H1 (cell line): ENCODE results near the gene TNFSF11. TPM values are rescaled to one million over a fixed set of nuclear protein-coding genes. Genes with fewer than 3 reads are reported as not detected.

Experiments
- BRCA1 ChIP-seq: IDR thresholded peaks from 2 replicates; pipeline ENCODE4 v1.6.1; 2012; ENCODE audit warnings: low read depth, low read length, improper control_type of control experiment
- CEBPB ChIP-seq: IDR thresholded peaks from 2 replicates; pipeline ENCODE4 v1.6.1; 2012; ENCODE audit warnings: low read depth, low read length
- CHD1 ChIP-seq: IDR thresholded peaks from 2 replicates; pipeline ENCODE4 v1.6.1; 2012; ENCODE audit warnings: low read depth, low read length, improper control_type of control experiment
- CHD2 ChIP-seq: IDR thresholded peaks from 2 replicates; pipeline ENCODE4 v1.6.1; 2012; ENCODE audit warnings: low read length, improper control_type of control experiment
- E2F6 ChIP-seq: IDR thresholded peaks from 2 replicates; pipeline ENCODE4 v1.6.1; 2012; ENCODE audit warnings: inconsistent platforms
- GABPA ChIP-seq: IDR thresholded peaks from 2 replicates; pipeline ENCODE4 v1.6.1; 2011; ENCODE audit warnings: mild to moderate bottlenecking, low read length, moderate library complexity, borderline replicate concordance; ENCODE audit not compliant: insufficient read depth
- TEAD4 ChIP-seq: IDR thresholded peaks from 2 replicates; pipeline ENCODE4 v1.6.1; 2012; ENCODE audit warnings: low read depth, low read length, inconsistent platforms, mixed read lengths
- polyA plus RNA-seq, 7 experiments: library from polyadenylated mRNA; depleted of rRNA in 3 of 7; stranded (reverse) in 5 of 7; unstranded in 2 of 7; fragments of >200 nt in 5 of 7; fragments of 200-250 nt in 2 of 7; gene quantifications; 1 replicate in 5 of 7; 2 replicates in 1 of 7; 4 replicates in 1 of 7; pipeline versions ENCODE4 v1.2.1 to v1.2.3, GENCODE V29; 2011 to 2013; ENCODE audit warnings: missing spikeins in 2 of 7, mixed read lengths in 2 of 7
- total RNA-seq: library from RNA; stranded (reverse); fragmentation: NEBNext Ultra II Directional; extraction: Animal tissue kit (Norgen Biotek cat#: 25700); gene quantifications from 2 replicates; pipeline ENCODE4 v1.2.1, GENCODE V29; 2021

The TNFSF11 gene
- total and polyA plus RNA-seq, 2 of the 8 experiments (the other 6 are each of a cell fraction or from before 2014, with no cell fraction given), result 9.3 to 12.0 TPM

- TF ChIP-seq CEBPB (no peak), CHD1 (no peak), CHD2 (no peak), BRCA1 (no peak), GABPA (no peak), E2F6 (no peak), TEAD4 (no peak)
Observed at GRCh38 chr13:42615691-42616090, 41.7 kb downstream of the TNFSF11 start (continued).
